ENCODE data around the gene FAF1.

GRCh38 chr1:50978144-50978851 is 18.2 kb upstream of the FAF1 start:
- TF ChIP-seq, protein P1, sequence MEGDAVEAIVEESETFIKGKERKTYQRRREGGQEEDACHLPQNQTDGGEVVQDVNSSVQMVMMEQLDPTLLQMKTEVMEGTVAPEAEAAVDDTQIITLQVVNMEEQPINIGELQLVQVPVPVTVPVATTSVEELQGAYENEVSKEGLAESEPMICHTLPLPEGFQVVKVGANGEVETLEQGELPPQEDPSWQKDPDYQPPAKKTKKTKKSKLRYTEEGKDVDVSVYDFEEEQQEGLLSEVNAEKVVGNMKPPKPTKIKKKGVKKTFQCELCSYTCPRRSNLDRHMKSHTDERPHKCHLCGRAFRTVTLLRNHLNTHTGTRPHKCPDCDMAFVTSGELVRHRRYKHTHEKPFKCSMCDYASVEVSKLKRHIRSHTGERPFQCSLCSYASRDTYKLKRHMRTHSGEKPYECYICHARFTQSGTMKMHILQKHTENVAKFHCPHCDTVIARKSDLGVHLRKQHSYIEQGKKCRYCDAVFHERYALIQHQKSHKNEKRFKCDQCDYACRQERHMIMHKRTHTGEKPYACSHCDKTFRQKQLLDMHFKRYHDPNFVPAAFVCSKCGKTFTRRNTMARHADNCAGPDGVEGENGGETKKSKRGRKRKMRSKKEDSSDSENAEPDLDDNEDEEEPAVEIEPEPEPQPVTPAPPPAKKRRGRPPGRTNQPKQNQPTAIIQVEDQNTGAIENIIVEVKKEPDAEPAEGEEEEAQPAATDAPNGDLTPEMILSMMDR (IDR thresholded peaks at IDR 0.05) = no peak
- TF ChIP-seq POLR2A (IDR thresholded peaks at IDR 0.05) = no peak
